Vagina (tissue), 2 donors: ENCODE measurements around the gene SECISBP2L.

Experiments used
- POLR2A ChIP-seq, 2 donors: fragments of 450-650 bp; IDR thresholded peaks; one replicate each; pipeline ENCODE4 v1.6.1; 2017; ENCODE audit warnings: antibody characterized with exemption in 2 of 2, mild to moderate bottlenecking in 2 of 2, moderate library complexity in 2 of 2
- POLR2AphosphoS5 ChIP-seq, 2 donors: sonication (generic); formaldehyde crosslinking; IDR thresholded peaks; one replicate each; pipeline ENCODE4 v1.9.0; 2017; ENCODE audit warnings: antibody characterized with exemption in 2 of 2, mild to moderate bottlenecking in 2 of 2, low read depth in 1 of 2; ENCODE audit not compliant: insufficient read depth in 1 of 2
- TF ChIP-seq, protein P1 (sequence below), 3 experiments: fragments of 450-650 bp in 2 of 3; fragments of 200-600 bp in 1 of 3; sonication (generic) in 1 of 3; IDR thresholded peaks; one replicate each; pipeline ENCODE4 v1.5.1; 2017 to 2019; ENCODE audit warnings: antibody characterized with exemption in 3 of 3, mild to moderate bottlenecking in 2 of 3, moderate library complexity in 2 of 3

DNA sequence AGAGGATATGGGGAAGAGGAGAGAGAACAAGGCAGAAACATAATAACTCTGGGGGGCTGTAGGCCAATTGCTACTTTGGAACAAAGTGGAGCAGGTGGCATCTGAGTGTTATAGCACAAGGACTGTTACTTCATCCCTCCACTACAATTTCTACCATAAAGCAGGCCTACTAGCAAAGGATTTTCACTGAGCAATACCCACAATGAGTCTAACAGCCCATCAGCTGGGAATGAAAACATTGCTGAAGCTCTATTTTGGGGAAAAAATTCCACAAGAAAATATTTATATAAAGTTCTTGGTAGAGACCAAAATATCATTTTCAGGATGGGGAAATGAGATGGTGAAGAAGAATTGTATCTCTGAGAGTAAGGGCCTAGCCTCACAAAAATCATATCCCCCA, 78.9 kb downstream of the SECISBP2L start:
- TF ChIP-seq, protein P1, sequence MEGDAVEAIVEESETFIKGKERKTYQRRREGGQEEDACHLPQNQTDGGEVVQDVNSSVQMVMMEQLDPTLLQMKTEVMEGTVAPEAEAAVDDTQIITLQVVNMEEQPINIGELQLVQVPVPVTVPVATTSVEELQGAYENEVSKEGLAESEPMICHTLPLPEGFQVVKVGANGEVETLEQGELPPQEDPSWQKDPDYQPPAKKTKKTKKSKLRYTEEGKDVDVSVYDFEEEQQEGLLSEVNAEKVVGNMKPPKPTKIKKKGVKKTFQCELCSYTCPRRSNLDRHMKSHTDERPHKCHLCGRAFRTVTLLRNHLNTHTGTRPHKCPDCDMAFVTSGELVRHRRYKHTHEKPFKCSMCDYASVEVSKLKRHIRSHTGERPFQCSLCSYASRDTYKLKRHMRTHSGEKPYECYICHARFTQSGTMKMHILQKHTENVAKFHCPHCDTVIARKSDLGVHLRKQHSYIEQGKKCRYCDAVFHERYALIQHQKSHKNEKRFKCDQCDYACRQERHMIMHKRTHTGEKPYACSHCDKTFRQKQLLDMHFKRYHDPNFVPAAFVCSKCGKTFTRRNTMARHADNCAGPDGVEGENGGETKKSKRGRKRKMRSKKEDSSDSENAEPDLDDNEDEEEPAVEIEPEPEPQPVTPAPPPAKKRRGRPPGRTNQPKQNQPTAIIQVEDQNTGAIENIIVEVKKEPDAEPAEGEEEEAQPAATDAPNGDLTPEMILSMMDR (IDR thresholded peaks at IDR 0.05): no peak
- TF ChIP-seq POLR2A (IDR thresholded peaks at IDR 0.05): no peak
- no peak for TF ChIP-seq POLR2AphosphoS5 (IDR thresholded peaks at IDR 0.05; ENCODE audit: insufficient read depth in 1 of 2, low read depth in 1 of 2)
